OCI-LY1 (cell line): ENCODE data around the gene NUDT14.

ENCODE experiments used
- H2AFZ ChIP-seq: fragments of 200-600 bp; sonication (generic), shearing (Covaris generic); 2 replicates; pipeline ENCODE4 v1.6.0; 2014; ENCODE audit warnings: antibody characterized with exemption, mild to moderate bottlenecking, low read length
- H3F3A ChIP-seq: fragments of 200-600 bp; sonication (generic), shearing (Covaris generic); 2 replicates; pipeline ENCODE4 v1.6.0; 2014; ENCODE audit warnings: mild to moderate bottlenecking, antibody characterized with exemption, low read length, moderate library complexity; ENCODE audit not compliant: insufficient read depth
- H3K27ac ChIP-seq: fragments of 200-600 bp; sonication (generic); 2 replicates; pipeline ENCODE4 v1.5.1; 2014; ENCODE audit warnings: low read length, mixed run types, mild to moderate bottlenecking, low read depth; ENCODE audit not compliant: poor library complexity, severe bottlenecking
- H3K27me3 ChIP-seq: fragments of 200-600 bp; sonication (generic); 2 replicates; pipeline ENCODE4 v1.6.0; 2014; ENCODE audit warnings: antibody characterized with exemption, mild to moderate bottlenecking, low read length, moderate library complexity; ENCODE audit not compliant: insufficient read depth
- H3K36me3 ChIP-seq: fragments of 200-600 bp; sonication (generic); 2 replicates; pipeline ENCODE4 v1.6.1; 2014; ENCODE audit warnings: mild to moderate bottlenecking, antibody characterized with exemption, low read length, moderate library complexity, mixed read lengths; ENCODE audit not compliant: insufficient read depth
- H3K4me1 ChIP-seq: fragments of 200-600 bp; sonication (generic); 2 replicates; pipeline ENCODE4 v1.5.1; 2014; ENCODE audit warnings: mild to moderate bottlenecking, low read length, moderate library complexity; ENCODE audit not compliant: insufficient read depth, severe bottlenecking
- H3K4me2 ChIP-seq: fragments of 200-600 bp; sonication (generic), shearing (Covaris generic); 2 replicates; pipeline ENCODE4 v1.6.1; 2014; ENCODE audit warnings: low read length
- H3K4me3 ChIP-seq: fragments of 200-600 bp; sonication (generic); 2 replicates; pipeline ENCODE4 v1.5.1; 2014; ENCODE audit warnings: low read length, low read depth, mild to moderate bottlenecking, mixed read lengths; ENCODE audit not compliant: poor library complexity, severe bottlenecking
- H3K79me2 ChIP-seq: fragments of 200-600 bp; shearing (Covaris generic); 2 replicates; pipeline ENCODE4 v1.6.1; 2016; ENCODE audit warnings: mixed run types, low read length, mixed read lengths; ENCODE audit not compliant: insufficient read depth
- H3K9ac ChIP-seq: fragments of 200-600 bp; sonication (generic), shearing (Covaris generic); 2 replicates; pipeline ENCODE4 v1.6.1; 2014; ENCODE audit warnings: mild to moderate bottlenecking, low read length, mixed read lengths
- H3K9me2 ChIP-seq: fragments of 200-600 bp; sonication (generic), shearing (Covaris generic); 2 replicates; pipeline ENCODE4 v1.6.1; 2014; ENCODE audit warnings: low read depth, mild to moderate bottlenecking, low read length, mixed read lengths
- H3K9me3 ChIP-seq: fragments of 200-600 bp; shearing (Covaris generic); 2 replicates; pipeline ENCODE4 v1.6.1; 2014; ENCODE audit warnings: low read length, mixed read lengths
- H4K20me1 ChIP-seq: fragments of 200-600 bp; sonication (generic), shearing (Covaris generic); 2 replicates; pipeline ENCODE4 v1.6.0; 2016; ENCODE audit warnings: mild to moderate bottlenecking, low read length; ENCODE audit not compliant: insufficient read depth
- EZH2 ChIP-seq: fragments of 200-600 bp; sonication (generic), shearing (Covaris generic); IDR thresholded peaks from 2 replicates; pipeline ENCODE4 v1.8.0; 2017; ENCODE audit warnings: borderline replicate concordance, mixed run types, mild to moderate bottlenecking, antibody characterized with exemption, low read length, moderate library complexity, mixed read lengths
- TF ChIP-seq, protein P1 (sequence below): fragments of 200-600 bp; sonication (generic), shearing (Covaris generic); IDR thresholded peaks from 2 replicates; pipeline ENCODE4 v1.5.1; 2017; ENCODE audit warnings: mild to moderate bottlenecking, antibody characterized with exemption, low read length, moderate library complexity, mixed read lengths

NUDT14 gene

DNA sequence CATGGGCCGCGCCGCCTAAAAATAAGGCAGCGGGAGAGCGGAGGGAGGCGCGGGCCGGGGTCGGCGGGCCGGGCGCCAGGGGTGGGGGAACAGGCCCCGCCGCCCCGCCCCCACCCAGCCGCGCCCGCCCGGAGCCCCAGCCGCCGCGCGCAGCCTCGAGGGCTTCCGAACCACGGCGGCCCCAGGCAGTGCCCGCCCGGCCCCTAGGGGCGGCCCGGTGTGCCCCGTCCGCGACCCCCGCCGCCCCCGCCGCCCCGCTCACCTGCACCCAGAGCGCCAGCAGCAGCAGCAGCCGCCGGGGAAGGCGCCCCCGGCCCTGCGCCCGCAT, 13.1 kb downstream of the NUDT14 start:
- H3F3A ChIP-seq: no peaks in the 10 kb centered on the region
- peaks cover 11% of the 10 kb centered on the region for H3K4me1 ChIP-seq
- no peaks in the 10 kb centered on the region for H4K20me1 ChIP-seq
- no peaks in the 10 kb centered on the region for H3K79me2 ChIP-seq
- no peak overlapping the region for H3K27ac ChIP-seq
- no peak overlapping the region; the same call in 1 of the 2 replicates for H3K9ac ChIP-seq
- H2AFZ ChIP-seq: no peak overlapping the region
- peak overlapping the region; percentile 77 for H3K4me2 ChIP-seq
- H3K4me3 ChIP-seq: peak overlapping the region; percentile 59
- H3K9me2 ChIP-seq: no peaks in the 10 kb centered on the region
- TF ChIP-seq, protein P1, sequence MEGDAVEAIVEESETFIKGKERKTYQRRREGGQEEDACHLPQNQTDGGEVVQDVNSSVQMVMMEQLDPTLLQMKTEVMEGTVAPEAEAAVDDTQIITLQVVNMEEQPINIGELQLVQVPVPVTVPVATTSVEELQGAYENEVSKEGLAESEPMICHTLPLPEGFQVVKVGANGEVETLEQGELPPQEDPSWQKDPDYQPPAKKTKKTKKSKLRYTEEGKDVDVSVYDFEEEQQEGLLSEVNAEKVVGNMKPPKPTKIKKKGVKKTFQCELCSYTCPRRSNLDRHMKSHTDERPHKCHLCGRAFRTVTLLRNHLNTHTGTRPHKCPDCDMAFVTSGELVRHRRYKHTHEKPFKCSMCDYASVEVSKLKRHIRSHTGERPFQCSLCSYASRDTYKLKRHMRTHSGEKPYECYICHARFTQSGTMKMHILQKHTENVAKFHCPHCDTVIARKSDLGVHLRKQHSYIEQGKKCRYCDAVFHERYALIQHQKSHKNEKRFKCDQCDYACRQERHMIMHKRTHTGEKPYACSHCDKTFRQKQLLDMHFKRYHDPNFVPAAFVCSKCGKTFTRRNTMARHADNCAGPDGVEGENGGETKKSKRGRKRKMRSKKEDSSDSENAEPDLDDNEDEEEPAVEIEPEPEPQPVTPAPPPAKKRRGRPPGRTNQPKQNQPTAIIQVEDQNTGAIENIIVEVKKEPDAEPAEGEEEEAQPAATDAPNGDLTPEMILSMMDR: no peak
- no peak for TF ChIP-seq EZH2
- no peaks in the 10 kb centered on the region for H3K9me3 ChIP-seq
- H3K27me3 ChIP-seq: peaks cover 10% of the 10 kb centered on the region; the same call in 1 of the 2 replicates
- H3K36me3 ChIP-seq: no peaks in the 10 kb centered on the region

DNA sequence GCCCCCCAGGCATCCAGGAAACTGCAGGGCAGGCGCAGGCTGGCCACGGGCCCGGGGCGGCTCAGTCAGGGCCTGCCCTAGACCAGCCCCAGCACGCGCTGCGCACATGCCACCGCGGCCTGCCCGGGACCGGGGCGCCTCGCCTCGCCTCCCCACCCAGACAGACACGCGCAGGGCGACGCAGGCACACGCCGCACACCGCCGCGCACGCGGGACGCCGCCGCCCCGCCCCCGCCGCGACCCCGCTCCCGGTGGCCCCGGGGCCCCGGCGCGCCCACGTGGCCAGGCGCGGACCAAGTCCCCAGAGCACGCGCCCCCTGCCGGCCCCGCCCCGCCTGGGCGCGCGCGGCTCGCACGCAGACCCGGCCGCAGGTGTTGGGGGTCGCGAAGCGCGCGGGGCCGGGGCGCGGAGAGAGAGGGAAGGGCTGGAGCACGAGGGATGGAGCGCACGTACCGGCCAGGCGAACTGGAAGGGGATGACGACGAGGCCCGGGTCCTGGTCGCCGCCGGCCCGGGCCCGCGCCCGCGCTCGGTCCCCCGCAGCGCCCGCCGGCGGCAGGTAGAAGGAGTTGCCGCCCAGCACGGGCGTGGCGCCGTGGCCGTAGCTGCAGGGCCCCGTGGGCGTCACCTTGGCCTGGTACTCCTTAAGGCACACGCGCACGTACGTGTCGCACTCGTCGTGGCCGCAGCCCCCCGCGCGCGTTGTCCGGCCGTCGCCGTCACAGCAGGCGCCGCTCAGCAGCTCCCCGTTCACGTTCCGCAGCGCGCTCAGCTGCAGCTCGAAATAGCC, 13.6 kb downstream of the NUDT14 start:
- Histone ChIP-seq H3K4me2 (peak overlapping the region; percentile 77), H3K79me2 (no peaks in the 10 kb centered on the region), H3K27me3 (peaks cover 10% of the 10 kb centered on the region; the same call in 1 of the 2 replicates), H2AFZ (no peak overlapping the region), H3F3A (no peaks in the 10 kb centered on the region), H3K4me3 (peak overlapping the region; percentile 59), H3K36me3 (no peaks in the 10 kb centered on the region), H3K27ac (no peak overlapping the region), H3K4me1 (peaks cover 11% of the 10 kb centered on the region), H3K9me3 (no peaks in the 10 kb centered on the region), H3K9me2 (no peaks in the 10 kb centered on the region), H3K9ac (peak overlapping the region; percentile 10; the same call in 1 of the 2 replicates), H4K20me1 (no peaks in the 10 kb centered on the region)
- TF ChIP-seq, protein P1: peak; percentile 51
- no peak for TF ChIP-seq EZH2

DNA sequence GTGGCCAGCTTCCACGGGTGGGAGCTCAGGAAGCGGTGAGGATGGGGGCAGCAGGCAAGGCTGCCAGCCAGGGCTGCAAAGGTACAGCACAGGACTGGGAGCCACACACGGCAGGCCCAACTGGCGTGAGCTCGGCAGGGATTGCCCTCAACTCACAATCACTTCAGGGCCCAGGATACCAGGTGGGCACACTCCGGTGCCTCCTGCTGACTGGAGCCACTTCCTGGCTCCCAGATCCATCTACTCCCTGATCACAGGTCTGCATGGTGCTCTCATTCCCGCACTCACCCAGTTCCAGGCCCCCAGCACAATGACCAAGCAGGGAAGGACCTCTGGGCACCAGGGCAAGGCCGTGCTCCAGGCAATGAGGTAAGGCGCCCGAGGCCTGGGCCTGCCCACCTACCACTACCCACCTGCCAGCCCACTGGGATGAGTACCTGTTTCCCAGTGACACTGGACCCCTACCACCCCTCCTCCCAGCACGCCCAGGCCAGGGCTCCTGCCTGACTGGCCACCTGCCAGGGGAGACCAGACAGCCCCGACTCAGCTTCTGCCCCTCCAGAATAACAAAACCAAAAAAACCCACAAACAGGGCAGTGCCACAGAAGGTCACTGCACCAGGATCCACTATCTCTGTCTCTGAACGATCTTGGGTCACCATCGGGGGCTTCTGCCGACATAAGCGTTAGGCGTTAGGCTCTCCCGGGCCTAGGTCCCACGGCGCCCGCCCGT, 14.4 kb downstream of the NUDT14 start:
- Histone ChIP-seq H3K4me2 (no peak overlapping the region), H3K36me3 (no peaks in the 10 kb centered on the region), H3K4me3 (no peak overlapping the region), H3F3A (no peaks in the 10 kb centered on the region), H3K27me3 (peaks cover 10% of the 10 kb centered on the region; the same call in 1 of the 2 replicates), H3K79me2 (no peaks in the 10 kb centered on the region), H2AFZ (no peak overlapping the region), H3K9me2 (no peaks in the 10 kb centered on the region), H3K27ac (no peak overlapping the region), H4K20me1 (no peaks in the 10 kb centered on the region), H3K4me1 (peaks cover 11% of the 10 kb centered on the region), H3K9me3 (no peaks in the 10 kb centered on the region), H3K9ac (no peak overlapping the region)
- no peak for TF ChIP-seq EZH2
- TF ChIP-seq, protein P1: no peak
